ENCODE data around the gene AGAP3.

Gene AGAP3

DNA sequence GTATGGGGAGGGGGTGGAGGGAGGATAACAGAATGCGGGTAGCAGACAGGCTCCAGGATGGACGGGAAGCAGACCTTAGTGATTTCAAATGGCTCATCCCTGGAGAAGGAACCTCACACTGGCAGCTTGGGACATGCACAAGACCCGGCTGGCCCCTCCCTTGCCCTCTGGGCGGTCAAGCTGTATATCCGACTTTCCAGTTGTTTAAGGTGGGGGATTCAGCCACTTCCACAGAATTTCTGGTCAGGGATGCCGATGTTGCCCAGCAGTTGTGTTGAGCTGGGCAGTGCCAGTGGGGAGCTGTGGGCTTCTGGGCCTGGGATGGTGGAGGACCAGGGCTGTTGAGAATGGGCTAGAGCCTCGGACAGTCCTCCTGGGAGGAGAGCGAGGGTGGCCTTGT, 42.4 kb downstream of the AGAP3 start:
- TF ChIP-seq TAF1 (IDR thresholded peaks at IDR 0.05; ENCODE audit: borderline replicate concordance, insufficient read depth, low read length) (no peak), FOXP2 (optimal IDR thresholded peaks at IDR 0.05; ENCODE audit: borderline replicate concordance, extremely low read depth, extremely low read length, insufficient read depth) (no peak), POLR2AphosphoS5 (IDR thresholded peaks at IDR 0.05; ENCODE audit: low read depth, low read length) (no peak), SIN3A (IDR thresholded peaks at IDR 0.05; ENCODE audit: borderline replicate concordance, insufficient read depth, low read length) (no peak)
- TF ChIP-seq, protein P1, sequence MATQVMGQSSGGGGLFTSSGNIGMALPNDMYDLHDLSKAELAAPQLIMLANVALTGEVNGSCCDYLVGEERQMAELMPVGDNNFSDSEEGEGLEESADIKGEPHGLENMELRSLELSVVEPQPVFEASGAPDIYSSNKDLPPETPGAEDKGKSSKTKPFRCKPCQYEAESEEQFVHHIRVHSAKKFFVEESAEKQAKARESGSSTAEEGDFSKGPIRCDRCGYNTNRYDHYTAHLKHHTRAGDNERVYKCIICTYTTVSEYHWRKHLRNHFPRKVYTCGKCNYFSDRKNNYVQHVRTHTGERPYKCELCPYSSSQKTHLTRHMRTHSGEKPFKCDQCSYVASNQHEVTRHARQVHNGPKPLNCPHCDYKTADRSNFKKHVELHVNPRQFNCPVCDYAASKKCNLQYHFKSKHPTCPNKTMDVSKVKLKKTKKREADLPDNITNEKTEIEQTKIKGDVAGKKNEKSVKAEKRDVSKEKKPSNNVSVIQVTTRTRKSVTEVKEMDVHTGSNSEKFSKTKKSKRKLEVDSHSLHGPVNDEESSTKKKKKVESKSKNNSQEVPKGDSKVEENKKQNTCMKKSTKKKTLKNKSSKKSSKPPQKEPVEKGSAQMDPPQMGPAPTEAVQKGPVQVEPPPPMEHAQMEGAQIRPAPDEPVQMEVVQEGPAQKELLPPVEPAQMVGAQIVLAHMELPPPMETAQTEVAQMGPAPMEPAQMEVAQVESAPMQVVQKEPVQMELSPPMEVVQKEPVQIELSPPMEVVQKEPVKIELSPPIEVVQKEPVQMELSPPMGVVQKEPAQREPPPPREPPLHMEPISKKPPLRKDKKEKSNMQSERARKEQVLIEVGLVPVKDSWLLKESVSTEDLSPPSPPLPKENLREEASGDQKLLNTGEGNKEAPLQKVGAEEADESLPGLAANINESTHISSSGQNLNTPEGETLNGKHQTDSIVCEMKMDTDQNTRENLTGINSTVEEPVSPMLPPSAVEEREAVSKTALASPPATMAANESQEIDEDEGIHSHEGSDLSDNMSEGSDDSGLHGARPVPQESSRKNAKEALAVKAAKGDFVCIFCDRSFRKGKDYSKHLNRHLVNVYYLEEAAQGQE (IDR thresholded peaks at IDR 0.05; ENCODE audit: insufficient read depth in 1 of 2, low read depth in 2 of 2, low read length in 2 of 2), result no peak

- TF ChIP-seq POLR2AphosphoS5 (IDR thresholded peaks at IDR 0.05; ENCODE audit: low read depth, low read length), result no peak
- no peak for TF ChIP-seq TAF1 (IDR thresholded peaks at IDR 0.05; ENCODE audit: borderline replicate concordance, insufficient read depth, low read length)
- TF ChIP-seq, protein P1 (IDR thresholded peaks at IDR 0.05; ENCODE audit: insufficient read depth in 1 of 2, low read depth in 2 of 2, low read length in 2 of 2), result no peak
These were observed 43.1 kb downstream of the AGAP3 start for GRCh38 chr7:151129117-151129959.

- TF ChIP-seq TAF1 (IDR thresholded peaks at IDR 0.05; ENCODE audit: borderline replicate concordance, insufficient read depth, low read length) (no peak), SIN3A (IDR thresholded peaks at IDR 0.05; ENCODE audit: borderline replicate concordance, insufficient read depth, low read length) (no peak), FOXP2 (optimal IDR thresholded peaks at IDR 0.05; ENCODE audit: borderline replicate concordance, extremely low read depth, extremely low read length, insufficient read depth) (no peak), POLR2AphosphoS5 (IDR thresholded peaks at IDR 0.05; ENCODE audit: low read depth, low read length) (no peak)
- TF ChIP-seq, protein P1 (IDR thresholded peaks at IDR 0.05; ENCODE audit: insufficient read depth in 1 of 2, low read depth in 2 of 2, low read length in 2 of 2), result no peak
These were observed 43.8 kb downstream of the AGAP3 start for GRCh38 chr7:151129960-151130591.

DNA sequence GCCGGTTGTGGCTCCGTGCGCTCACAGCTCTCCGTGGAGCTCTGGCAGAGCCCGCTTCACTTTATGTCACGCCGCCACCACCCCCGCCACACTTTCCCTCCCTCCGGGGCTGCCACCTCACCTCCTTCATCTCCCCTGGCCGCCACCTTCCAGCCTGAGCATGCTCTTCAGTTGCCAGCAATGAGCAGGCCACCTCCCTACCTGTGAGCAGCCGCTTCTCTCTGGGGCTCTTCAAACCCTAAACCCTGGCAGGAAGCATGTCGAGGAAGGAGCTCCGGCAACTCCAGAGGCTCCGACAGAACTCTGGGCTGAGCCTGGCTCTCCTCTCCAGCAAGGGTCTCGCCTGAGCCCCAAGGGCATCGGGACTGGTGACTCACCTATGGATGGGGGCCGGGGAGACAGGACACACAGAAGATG, 44.5 kb downstream of the AGAP3 start:
- TF ChIP-seq FOXP2 (optimal IDR thresholded peaks at IDR 0.05; ENCODE audit: borderline replicate concordance, extremely low read depth, extremely low read length, insufficient read depth), result no peak
- TF ChIP-seq, protein P1 (IDR thresholded peaks at IDR 0.05; ENCODE audit: insufficient read depth in 1 of 2, low read depth in 2 of 2, low read length in 2 of 2), result no peak

Data from PFSK-1 (cell line).